ENCODE data around the gene INHA.

- no peak for TF ChIP-seq FOXM1 (IDR thresholded peaks at IDR 0.05; ENCODE audit: borderline replicate concordance)
- TF ChIP-seq BHLHE40 (IDR thresholded peaks at IDR 0.05; ENCODE audit: borderline replicate concordance), result no peak
- no peak for TF ChIP-seq FOXA1 (IDR thresholded peaks at IDR 0.05)
- TF ChIP-seq SP1 (IDR thresholded peaks at IDR 0.05), result no peak
- no peak for TF ChIP-seq TARDBP (IDR thresholded peaks at IDR 0.05)
- TF ChIP-seq L3MBTL2 (conservative IDR thresholded peaks at IDR 0.05), result no peak
- TF ChIP-seq ZNF384 (IDR thresholded peaks at IDR 0.05), result no peak
- TF ChIP-seq PKNOX1 (IDR thresholded peaks at IDR 0.05), result no peak
- no peak for TF ChIP-seq ELF4 (IDR thresholded peaks at IDR 0.05)
- no peak for TF ChIP-seq FOXK2 (IDR thresholded peaks at IDR 0.05)
- TF ChIP-seq SUZ12 (IDR thresholded peaks at IDR 0.05), result no peak
- TF ChIP-seq LEF1 (IDR thresholded peaks at IDR 0.05; ENCODE audit: borderline replicate concordance), result no peak
- no peak for TF ChIP-seq NFRKB (IDR thresholded peaks at IDR 0.05)
- TF ChIP-seq HDGF (IDR thresholded peaks at IDR 0.05; ENCODE audit: borderline replicate concordance), result no peak
Measured at GRCh38 chr2:219523031-219523671, 49.0 kb upstream of the INHA start.
